ENCODE results near the gene PEX16. TPM values are rescaled to one million over a fixed set of nuclear protein-coding genes. Genes with fewer than 3 reads are reported as not detected.

The PEX16 gene
- total and polyA plus RNA-seq, 2 of the 13 experiments (the other 11 are each of a cell fraction or from before 2014, with no cell fraction given), result 12.5 to 21.8 TPM

- no peak for TF ChIP-seq PRDM10 (CRISPR knock-in tag; IDR thresholded peaks at IDR 0.05; ENCODE audit: low read depth)
- TF ChIP-seq MATR3 (CRISPR knock-in tag; IDR thresholded peaks at IDR 0.05), result no peak
- TF ChIP-seq CAMTA2 (CRISPR knock-in tag; IDR thresholded peaks at IDR 0.05; ENCODE audit: borderline replicate concordance), result no peak; the same call in 1 of the 2 replicates
- no peak for TF ChIP-seq KLF9 (CRISPR knock-in tag; IDR thresholded peaks at IDR 0.05; ENCODE audit: low read depth)
- 0 out of 2 replicates have a peak, but pooled peaks have one; percentile 26 for TF ChIP-seq ZSCAN12 (CRISPR knock-in tag; IDR thresholded peaks at IDR 0.05)
- no peak for TF ChIP-seq ZBTB49 (CRISPR knock-in tag; IDR thresholded peaks at IDR 0.05; ENCODE audit: borderline replicate concordance)
- TF ChIP-seq RARG (CRISPR knock-in tag; IDR thresholded peaks at IDR 0.05; ENCODE audit: low read depth), result no peak
- TF ChIP-seq ZNF768 (CRISPR knock-in tag; IDR thresholded peaks at IDR 0.05), result no peak
- no peak for TF ChIP-seq ZNF569 (CRISPR knock-in tag; IDR thresholded peaks at IDR 0.05; ENCODE audit: borderline replicate concordance)
- no peak; the same call in 1 of the 2 replicates for TF ChIP-seq GABPB1 (CRISPR knock-in tag; IDR thresholded peaks at IDR 0.05)
- TF ChIP-seq HCFC1 (IDR thresholded peaks at IDR 0.05; ENCODE audit: low read depth, low read length), result no peak
- no peak for TF ChIP-seq ZNF557 (CRISPR knock-in tag; IDR thresholded peaks at IDR 0.05)
- no peak for TF ChIP-seq ATF2 (CRISPR knock-in tag; IDR thresholded peaks at IDR 0.05)
- TF ChIP-seq E2F1 (CRISPR knock-in tag; IDR thresholded peaks at IDR 0.05), result no peak
- TF ChIP-seq THAP9 (CRISPR knock-in tag; IDR thresholded peaks at IDR 0.05; ENCODE audit: borderline replicate concordance), result no peak
- TF ChIP-seq SNAPC5 (CRISPR knock-in tag; IDR thresholded peaks at IDR 0.05; ENCODE audit: borderline replicate concordance), result no peak
- no peak for TF ChIP-seq GATAD2A (CRISPR knock-in tag; IDR thresholded peaks at IDR 0.05)
These were observed 4.9 kb upstream of the PEX16 start, which contains the start of gene LARGE2 (continued) for GRCh38 chr11:45922425-45923082.
